Anterior cingulate cortex (tissue), 58 donors: ENCODE results near the gene TENT4A.

Source experiments
- DNase-seq, 58 donors: peaks; one replicate each; lab custom pipeline; 2025; lab: John Stamatoyannopoulos, UW

The TENT4A gene

DNA sequence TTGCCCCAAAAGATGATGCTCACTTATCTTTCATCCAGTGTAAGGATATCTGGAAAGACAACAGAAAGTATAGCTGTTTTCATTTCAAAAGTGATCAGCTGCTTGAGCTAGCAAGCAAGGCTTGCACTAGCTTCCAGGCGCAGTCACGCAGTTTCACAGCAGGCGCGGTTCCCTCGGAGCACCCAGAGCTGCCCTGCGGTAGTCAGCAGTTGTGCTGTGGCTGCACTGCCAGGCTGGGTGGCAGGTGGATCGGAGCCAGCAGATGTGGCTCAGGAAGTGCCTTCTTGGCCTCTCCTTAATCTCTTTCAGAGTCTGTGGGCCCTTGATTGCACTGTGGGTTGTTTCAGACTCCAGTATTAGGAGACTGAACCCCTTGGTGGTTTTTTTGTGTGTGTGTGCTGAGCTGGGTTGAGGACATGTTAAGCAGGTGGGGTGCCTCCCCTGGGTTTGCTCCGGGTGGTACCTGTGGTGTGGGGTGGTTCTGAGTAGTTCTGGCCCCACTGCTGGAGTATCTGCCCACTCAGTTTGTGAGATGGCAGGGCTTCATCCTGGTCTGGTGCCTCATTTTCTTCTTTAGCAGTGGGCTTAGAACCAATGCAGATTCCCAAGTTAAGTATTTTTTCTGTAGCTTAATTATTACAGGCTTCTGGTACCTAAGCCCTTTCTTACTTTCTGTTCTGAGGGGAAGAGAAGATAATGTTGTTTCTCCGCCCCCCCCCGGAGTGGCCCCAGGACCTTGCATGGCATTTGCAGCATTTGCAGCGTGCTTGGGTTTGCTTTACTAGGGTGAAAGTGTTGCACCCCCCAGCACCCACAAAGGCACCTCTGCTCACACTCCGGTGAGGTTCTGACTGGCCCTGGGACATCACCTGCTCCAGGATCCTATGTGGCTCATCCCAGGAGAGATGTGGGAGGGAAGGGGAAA, 16.4 kb downstream of the TENT4A start:
- DNase-seq: peak in 7 of 58 donors; percentile 12 to 35 (median 15)

DNA sequence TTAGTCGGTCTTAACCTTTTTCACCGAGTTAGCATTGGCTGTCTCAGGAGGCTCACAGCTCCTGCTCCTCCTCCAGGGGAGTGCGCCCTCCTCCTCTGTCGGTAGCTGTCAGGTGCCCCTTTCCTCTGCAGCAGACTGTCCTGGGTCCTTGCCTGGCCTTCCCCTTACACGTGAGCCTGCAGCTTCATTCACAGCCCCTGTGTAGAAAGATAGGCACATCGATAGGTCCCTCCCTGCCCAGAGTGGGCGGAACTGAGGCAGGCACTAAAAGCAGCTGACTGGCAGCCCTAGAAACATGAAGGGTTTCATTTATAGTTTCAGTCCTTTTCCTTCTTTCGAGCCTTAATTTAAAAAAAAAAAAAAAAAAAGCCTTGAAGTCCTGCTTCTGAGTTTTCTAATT, 17.2 kb downstream of the TENT4A start:
- peak in 7 of 58 donors; percentile 7 to 35 (median 17) for DNase-seq

DNA sequence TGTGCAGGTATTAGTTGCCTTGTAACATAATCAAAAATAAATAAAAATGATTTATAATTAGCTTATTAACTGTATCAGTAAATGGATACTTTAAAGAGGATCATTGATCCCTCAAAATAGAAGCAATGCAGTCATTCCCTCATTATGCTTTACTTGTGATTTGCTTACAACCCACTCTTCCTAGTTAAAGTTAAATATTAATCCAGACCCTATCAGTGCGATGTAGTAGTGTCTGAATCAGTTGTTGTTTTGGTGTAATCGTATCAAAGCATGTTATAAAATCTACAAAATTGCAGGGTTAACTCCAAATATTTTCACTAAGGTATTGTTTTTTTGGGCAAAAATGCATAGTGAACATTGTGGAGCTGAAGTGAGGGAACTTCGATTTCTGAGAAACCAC, 17.6 kb downstream of the TENT4A start:
- no peak for DNase-seq

DNA sequence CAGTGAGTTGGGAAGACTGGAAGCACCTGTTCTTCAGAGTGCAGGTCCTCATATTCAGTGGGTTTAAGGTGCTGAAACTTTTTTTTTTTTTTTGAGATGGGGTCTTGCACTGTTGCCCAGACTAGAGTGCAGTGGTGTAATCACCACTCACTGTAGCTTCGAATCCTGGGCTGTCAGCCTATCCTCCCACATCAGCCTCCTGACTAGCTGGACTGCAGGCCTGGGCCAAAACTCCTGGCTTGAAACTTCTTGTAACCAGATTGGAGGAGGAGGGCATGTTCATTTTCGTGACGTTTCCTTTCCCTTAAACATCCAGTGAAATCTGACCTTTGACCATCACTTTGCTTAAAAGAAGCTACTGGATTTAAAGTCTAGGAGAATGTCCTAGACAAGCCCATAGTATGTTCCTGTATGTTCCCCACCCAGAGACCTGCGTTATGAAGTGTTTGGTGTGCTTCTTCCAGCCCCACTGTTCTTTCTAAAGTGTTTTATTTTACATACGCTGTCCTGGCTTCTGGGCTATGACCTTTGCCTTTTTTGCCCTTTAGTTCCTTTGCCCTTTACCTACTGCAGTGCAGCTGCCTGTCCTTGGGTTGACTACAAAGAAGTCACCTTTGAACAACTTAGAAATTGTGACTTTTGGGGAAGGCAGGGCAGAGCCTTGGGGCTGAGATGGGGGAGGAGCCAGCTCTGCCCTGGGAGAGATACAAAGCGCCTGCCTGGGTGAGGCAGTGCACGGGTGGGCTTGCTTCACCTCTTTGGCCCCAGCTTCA, 18.4 kb downstream of the TENT4A start:
- DNase-seq: no peak

DNA sequence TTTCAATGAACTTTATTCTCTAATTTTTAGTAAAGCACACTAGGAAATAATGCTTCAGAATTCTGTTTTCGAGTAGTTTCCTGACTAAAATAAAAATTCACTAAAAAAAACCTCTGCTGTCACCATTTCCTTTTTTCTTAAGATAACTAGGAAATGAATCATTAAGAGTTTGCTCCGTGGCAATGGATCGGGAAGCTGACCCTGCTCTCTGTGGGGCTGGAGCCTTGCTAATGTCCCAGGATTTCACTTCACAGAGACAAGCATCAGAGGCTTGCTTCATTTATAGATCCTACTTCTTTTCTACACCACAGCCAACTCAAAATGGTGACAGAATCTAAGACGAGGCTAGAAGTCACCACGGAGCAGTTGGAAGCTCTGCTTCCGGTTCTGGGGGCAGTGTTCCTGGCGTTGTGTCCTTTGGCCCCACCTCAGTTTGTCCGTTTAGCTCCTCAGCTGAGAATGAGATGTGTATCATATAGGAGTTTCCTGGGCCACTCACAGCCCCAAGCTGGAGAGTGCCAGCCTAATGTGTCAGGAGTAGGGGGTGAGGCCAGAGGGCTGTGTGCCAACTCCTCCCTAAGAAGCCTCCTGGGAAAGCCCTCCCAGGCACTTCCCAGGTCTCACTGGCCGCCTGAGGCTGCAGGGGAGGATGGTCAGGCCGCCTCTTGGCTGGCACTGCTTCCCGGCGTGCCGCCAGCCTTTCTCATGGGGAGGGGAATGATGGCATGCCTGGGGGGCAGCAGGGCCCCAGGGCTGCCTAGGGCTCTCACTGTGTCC, 19.6 kb downstream of the TENT4A start:
- peak in 20 of 58 donors; percentile 17 to 64 (median 31) for DNase-seq

DNA sequence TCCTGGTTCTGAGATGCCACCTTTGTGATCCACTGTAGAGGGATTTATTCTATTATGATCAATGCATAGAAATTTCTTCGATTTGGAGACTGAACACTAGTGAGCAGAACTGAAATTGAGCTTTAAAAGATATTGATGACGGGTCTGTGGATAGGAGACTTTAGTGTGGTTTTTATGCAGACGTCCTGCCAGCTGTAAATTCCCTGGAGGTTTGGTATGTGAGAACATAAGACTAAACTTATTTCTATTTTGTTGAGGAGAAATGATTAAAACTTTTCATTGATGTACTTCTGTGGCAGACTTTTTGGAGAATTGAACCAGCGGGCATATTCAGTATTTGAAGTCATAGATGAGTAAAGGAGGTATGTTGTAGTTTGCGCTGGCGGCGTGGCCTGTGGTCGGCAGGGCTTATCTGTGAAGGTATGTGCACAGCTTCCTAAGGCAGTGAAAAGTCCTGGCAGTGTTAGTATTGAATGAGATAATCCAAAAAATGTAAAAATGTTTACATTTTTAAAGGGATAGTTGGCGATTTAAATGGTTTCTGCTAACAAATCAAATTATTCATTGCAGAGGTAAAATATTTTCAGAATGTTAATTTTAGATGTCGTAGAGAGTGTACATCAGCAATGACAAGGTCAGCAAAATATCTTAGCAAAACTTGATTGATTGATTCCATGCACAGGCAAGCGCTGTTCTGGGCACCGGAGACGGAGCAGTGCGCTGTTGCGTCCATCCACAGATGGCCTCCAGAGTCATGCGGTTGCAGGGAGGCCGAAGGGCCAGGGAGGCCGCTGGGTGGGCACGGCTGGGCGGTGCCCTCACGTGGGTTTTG, 20.4 kb downstream of the TENT4A start:
- no peak for DNase-seq

DNA sequence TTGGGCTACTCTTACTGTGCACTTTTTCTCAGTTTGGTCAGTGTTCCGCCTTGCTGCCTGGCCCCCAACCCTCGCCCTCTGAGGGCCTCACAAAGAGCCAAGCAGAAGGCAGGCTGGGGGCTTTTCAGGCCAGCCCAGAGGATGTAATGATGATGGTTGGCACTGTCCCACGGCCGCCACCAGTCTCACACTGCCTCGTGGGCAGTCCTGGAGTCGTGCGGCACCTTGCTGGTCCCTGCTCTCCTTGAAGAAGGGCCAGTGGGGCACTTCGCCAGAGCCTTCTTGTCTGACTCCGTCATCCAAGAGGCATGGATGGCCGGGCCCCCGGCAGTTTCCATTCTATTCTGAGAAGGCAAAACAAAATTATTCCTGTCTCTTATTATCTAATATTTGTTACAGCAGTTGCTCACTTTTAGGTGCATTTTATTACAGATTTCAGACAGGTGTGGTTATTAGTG, 21.0 kb downstream of the TENT4A start:
- DNase-seq: peak in 1 of 58 donors; percentile 22

DNA sequence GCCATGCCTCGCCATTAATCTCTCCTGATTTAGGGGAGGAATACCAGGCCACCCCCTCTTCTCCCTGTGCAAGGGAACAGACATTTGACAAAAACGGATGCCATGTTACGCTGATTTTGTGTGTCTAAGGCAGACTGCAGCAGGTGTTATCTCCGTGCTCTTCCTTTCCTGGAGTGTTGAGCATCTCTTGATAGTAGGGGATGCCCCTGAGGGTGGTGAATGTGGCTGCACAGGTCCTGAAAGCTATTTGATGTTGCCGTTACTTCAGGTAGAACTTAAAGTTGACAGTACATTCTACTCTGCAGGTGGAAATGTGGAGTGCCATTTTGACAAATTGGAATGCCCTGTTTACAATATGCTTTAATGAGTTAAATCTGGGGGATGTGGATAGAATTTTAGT, 21.5 kb downstream of the TENT4A start:
- no peak for DNase-seq

DNA sequence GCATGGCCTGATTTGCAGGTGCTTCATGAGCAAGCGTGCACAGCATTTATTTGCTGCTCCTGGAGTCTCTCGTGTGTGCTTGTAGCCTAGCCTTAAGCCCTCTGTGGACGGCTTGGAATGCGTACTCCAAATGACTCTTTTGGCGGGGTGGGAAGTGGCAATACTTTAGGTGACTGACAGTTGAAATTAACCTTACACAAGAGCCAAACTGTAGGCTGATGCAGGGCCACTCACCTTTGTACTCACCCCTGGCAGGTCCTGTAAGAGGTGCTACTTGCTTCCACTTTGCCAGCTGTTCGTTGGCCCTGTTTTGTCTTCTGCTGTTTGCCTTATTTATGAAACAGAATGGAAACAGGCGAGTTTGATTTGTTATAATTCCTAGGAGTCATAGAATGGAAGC, 22.9 kb downstream of the TENT4A start:
- DNase-seq: no peak

DNA sequence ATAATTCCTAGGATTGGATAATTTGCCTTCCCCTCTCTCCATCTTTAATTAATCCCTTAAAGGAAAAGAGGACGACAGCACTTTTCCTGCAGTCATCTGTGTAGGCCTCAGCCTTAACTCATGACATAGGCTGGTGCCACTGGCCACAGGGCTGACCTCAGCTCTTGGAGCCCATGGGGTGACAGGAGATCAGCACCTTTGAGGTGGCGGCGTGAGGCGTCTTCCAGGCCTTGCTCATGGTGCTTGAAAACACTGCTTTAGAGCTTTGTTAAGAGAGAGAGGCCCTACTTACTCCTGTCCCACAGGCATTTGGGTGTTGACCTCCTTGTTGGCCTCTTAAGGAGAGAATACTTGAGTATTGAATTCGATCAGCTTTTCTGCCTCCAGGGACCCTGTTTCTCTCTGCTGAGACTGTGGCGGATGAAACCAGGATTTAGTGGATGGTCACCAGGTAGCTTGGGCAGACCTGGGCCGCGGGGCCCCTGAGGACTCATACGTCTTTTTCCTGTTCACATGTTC, 23.4 kb downstream of the TENT4A start:
- DNase-seq: no peak

DNA sequence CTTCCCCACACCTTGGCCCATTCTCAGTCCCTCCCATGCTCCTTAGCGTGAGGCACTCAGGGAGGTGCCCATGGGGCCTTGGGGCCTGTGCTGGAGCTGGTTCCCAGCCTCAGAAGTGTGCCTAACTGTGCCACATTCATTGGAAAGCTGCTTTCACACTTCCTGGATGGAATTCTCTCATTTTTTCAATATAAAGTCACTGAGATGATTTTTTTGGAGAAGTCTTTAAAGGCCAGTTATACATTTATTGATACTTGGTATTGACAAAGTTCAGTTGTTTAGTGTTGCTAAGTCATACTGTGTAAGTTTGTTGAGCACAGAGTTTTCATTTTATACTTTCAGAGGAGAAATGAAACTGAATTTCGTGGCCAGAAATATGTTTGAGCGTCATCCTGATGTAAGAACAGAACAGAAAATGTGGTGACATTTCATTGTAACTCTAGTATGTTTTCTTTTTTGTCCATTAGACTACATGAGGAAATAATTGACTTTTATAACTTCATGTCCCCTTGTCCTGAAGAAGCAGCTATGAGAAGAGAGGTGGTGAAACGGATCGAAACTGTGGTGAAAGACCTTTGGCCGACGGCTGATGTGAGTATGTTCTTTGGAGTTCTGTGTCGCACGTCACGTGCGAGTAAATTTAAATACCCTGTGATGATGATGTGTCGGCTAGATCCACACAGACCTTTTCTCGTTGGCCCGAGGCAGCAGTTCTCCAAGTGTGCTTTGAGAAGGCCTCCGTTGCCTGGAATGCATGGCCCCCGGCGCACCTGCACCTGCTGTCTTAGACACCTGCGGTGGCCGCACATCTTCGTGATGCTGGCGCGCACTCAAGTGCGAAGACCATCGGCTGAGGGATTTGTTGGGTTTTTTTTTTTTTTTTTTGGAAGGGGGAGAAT, 24.1 kb downstream of the TENT4A start:
- no peak for DNase-seq

DNA sequence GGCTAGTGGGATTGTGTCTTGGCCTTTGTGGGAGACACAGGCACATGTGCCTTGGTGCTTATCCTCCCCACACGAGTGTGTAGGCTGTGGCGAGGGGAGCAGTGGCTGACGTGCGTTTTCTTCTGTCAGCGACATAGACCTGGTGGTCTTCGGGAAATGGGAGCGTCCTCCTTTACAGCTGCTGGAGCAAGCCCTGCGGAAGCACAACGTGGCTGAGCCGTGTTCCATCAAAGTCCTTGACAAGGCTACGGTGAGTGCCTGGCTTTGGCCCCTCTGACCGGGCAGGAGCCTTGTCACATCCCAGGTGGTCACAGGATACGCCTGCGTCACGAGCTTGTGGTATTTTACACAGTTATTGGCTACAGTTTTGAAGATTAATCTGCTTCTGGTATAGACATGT, 26.4 kb downstream of the TENT4A start:
- DNase-seq: no peak

DNA sequence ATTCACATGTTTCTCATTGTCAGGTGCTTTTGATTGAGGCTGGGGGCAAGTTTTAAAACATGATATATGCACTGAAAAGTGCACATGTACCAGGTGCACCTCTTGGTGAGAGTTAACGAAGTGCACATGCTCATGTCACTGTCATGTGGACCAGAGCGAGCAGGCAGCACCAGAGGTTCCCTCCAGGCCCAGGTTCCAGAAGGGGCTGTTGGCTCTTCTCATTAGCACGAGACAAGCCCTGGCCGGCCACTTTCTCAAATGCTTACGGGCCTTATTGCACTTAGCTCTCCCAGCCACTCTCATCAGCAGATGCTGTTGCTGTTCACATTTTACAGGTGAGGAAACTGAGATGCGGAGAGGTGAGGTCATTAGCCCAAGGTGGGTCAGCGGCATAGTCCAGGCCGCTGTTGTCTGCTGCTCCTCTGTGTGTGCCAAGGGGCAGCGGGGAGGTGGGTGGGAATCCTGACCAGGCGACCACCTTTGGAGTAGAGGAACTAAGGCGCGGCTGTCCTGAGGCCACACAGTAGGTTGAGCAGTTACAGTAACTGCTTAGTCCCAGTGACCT, 27.4 kb downstream of the TENT4A start:
- no peak for DNase-seq

DNA sequence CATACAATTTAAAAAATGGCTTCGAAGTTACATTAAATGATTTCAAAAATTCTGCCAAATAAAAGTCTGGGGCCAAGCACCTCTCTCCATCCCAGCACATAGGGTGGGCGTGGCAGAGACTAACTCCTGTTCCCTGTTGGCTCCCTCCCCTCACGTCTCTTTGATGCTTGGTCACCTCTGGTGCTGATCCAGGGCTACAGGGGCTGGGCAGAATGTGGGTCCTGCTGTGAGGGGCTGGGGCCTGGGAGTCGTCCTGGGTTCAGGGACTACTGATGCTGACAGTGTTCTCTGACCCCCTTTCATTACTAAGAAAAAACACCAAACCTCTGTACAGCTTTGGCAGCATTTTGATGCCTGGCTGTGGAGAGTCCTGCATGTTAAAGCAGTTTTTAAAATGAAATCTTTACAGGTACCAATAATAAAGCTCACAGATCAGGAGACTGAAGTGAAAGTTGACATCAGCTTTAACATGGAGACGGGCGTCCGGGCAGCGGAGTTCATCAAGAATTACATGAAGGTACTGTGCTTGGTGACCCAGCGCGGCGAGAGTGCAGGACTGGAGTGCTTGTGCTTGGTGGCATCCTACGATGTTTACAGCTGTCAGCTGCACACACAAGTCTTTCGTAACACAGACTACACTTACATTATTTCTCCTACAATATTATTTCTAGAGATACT, 29.0 kb downstream of the TENT4A start:
- no peak for DNase-seq

DNA sequence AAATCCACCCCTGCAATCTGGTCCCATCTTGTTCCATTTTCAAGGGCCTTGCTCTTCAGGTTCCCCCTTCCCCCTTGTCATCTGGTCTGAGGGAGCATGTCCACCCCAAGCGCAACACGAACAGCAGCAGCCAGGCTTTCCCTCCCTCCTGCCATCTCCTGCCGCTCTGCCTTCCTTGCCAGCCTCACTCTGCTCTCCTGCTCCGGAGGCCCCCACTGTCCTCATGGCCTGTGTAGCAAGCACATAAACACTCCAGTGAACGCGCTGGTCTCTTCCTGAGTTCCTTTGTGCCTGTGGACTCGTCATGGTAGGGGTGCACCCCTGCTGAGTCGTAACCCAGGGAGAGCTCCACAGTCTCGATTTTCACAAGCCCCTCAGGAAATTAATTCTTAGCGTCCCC, 29.9 kb downstream of the TENT4A start:
- no peak for DNase-seq

DNA sequence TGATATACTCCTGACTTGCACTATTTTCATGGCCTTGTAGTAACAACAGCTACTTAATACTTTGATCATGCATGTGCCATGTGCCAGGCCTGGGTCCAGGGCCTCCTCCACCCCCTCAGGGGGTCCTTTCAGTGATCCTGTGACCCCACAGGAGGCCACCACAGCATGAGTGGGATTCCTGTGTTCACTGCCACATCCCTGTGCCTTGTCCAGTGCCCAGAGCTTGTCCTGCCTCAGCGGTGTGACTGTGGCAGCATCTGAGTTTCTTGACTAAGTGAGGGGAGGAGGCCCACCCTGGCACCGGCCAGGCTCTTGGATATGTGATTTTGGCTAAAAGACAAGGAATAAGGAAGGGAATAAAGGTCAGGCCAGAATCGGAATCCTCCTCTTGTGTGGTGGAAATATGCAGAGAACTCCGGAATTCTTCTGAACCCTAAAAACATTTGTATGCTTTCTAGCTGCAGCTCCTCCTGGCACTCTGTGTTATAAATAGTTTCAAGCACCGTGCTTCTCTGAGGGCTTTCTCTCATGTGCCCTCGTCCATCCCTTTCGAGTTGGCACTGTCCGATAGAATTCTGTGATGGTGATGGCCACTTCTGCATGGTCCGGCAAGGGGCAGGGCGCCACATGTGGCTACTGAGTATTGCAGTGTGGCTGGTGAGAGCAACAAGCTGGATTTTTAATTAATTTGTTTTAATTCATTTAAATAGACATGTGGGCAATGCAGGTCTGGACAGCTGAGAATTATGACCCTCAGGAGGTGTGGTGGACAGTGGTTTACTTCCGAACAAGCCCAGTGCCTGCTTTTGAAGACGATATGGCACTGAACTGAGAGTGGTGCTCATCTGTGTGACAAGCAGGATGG, 31.8 kb downstream of the TENT4A start:
- no peak for DNase-seq
